Measurements from ENCODE around the gene NDUFV1.
A peak's percentile ranks its signal among the peaks of the same experiment; 100 is the strongest.
"Not testable (repeated sequence)": the region's sequence is repeated elsewhere in the genome, so short reads cannot be mapped to it uniquely, and the experiment has no call there.

The NDUFV1 gene

GRCh38 chr11:67612751-67613150 lies 6.0 kb downstream of the NDUFV1 start:
- no peak for DNase-seq

GRCh38 chr11:67613313-67613959 lies 6.7 kb downstream of the NDUFV1 start:
- DNase-seq = no peak

GRCh38 chr11:67613960-67614715 lies 7.4 kb downstream of the NDUFV1 start:
- DNase-seq = peak; percentile 32

GRCh38 chr11:67614730-67615714 lies 8.3 kb downstream of the NDUFV1 start:
- no peak for DNase-seq

- no peak for DNase-seq
Observed at GRCh38 chr11:67615728-67616430, 9.1 kb downstream of the NDUFV1 start.

GRCh38 chr11:67616431-67617242 lies 9.9 kb downstream of the NDUFV1 start:
- DNase-seq = no peak

- DNase-seq = no peak
Observed at GRCh38 chr11:67617243-67617953, 10.7 kb downstream of the NDUFV1 start.

- not testable (repeated sequence) for DNase-seq
Observed at GRCh38 chr11:67618901-67619659, 12.3 kb downstream of the NDUFV1 start.

- not testable (repeated sequence) for DNase-seq
Observed at GRCh38 chr11:67619683-67620618, 13.2 kb downstream of the NDUFV1 start.

- not testable (repeated sequence) for DNase-seq
Observed at GRCh38 chr11:67620621-67621020, 13.9 kb downstream of the NDUFV1 start.

- not testable (repeated sequence) for DNase-seq
Observed at GRCh38 chr11:67621928-67622327, 15.2 kb downstream of the NDUFV1 start.

GRCh38 chr11:67622905-67623304 lies 16.2 kb downstream of the NDUFV1 start:
- not testable (repeated sequence) for DNase-seq

GRCh38 chr11:67623795-67624194 lies 17.1 kb downstream of the NDUFV1 start:
- DNase-seq = not testable (repeated sequence)

GRCh38 chr11:67626131-67626833 lies 19.5 kb downstream of the NDUFV1 start:
- not testable (repeated sequence) for DNase-seq

GRCh38 chr11:67626970-67627369 lies 20.2 kb downstream of the NDUFV1 start:
- DNase-seq = no peak

- DNase-seq = no peak
Observed at GRCh38 chr11:67627441-67627811, 20.7 kb downstream of the NDUFV1 start.

GRCh38 chr11:67627812-67628624 lies 21.3 kb downstream of the NDUFV1 start:
- no peak for DNase-seq
